ENCODE results near the gene STK38L. TPM values are rescaled to one million over a fixed set of nuclear protein-coding genes. Genes with fewer than 3 reads are reported as not detected.

The STK38L gene
- total and polyA plus RNA-seq, 2 of the 8 experiments (the other 6 are each of a cell fraction or from before 2014, with no cell fraction given) = 8.1 to 63.6 TPM

DNA sequence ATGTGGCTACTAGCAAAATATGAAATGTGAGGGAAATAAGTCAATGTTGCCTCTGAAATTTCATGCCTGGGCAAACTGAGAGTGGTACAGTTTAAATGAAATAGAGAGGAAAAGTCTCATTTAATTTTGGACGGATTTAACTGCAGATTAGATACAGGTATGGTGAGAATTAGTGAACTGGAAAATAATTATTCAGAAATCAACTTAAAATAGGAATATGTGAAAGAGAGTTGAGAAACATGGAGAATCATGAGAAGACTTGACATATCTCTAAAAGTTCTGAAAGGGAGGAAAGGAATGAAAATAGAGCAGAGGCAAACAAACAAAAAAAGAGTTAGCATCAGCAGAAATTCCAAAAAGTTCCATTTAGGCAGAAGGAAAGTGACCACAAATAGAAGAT, 55.0 kb downstream of the STK38L start:
- H4K91ac ChIP-seq (replicated peaks; ENCODE audit: insufficient read length, low read length) = no peak overlapping the region
- no peak overlapping the region for H2BK5ac ChIP-seq (ENCODE audit: low read depth, low read length)
- H3K14ac ChIP-seq (ENCODE audit: insufficient read length) = no peak overlapping the region
- H3K36me3 ChIP-seq (ENCODE audit: control insufficient read depth in 2 of 4, insufficient read depth in 4 of 4, low read length in 3 of 4) = peaks cover 0 to 19% (median 5%) of the 10 kb centered on the region in 4 experiments; a peak in 3 of 8 replicates
- H3K4me2 ChIP-seq (ENCODE audit: insufficient read depth in 1 of 2, low read depth in 2 of 2, low read length in 2 of 2) = no peak overlapping the region
- TF ChIP-seq POU5F1 (IDR thresholded peaks at IDR 0.05; ENCODE audit: low read depth, low read length) (no peak), RAD21 (IDR thresholded peaks at IDR 0.05 in 1 of 2, conservative IDR thresholded peaks at IDR 0.05 in 1 of 2; ENCODE audit: low read depth in 2 of 2, low read length in 2 of 2) (no peak), SIN3A (conservative IDR thresholded peaks at IDR 0.05 in 1 of 2, IDR thresholded peaks at IDR 0.05 in 1 of 2; ENCODE audit: low read depth in 1 of 2, low read length in 2 of 2) (no peak), ASH2L (IDR thresholded peaks at IDR 0.05; ENCODE audit: low read length) (no peak), JUN (IDR thresholded peaks at IDR 0.05; ENCODE audit: low read depth, low read length) (no peak), SP1 (IDR thresholded peaks at IDR 0.05; ENCODE audit: low read depth, low read length) (no peak), TEAD4 (IDR thresholded peaks at IDR 0.05; ENCODE audit: low read depth, low read length) (no peak), EP300 (IDR thresholded peaks at IDR 0.05; ENCODE audit: borderline replicate concordance in 1 of 2, low read depth in 2 of 2, low read length in 2 of 2) (no peak)
- TF ChIP-seq, protein P1, sequence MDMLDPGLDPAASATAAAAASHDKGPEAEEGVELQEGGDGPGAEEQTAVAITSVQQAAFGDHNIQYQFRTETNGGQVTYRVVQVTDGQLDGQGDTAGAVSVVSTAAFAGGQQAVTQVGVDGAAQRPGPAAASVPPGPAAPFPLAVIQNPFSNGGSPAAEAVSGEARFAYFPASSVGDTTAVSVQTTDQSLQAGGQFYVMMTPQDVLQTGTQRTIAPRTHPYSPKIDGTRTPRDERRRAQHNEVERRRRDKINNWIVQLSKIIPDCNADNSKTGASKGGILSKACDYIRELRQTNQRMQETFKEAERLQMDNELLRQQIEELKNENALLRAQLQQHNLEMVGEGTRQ (IDR thresholded peaks at IDR 0.05; ENCODE audit: low read length) = no peak
- TF ChIP-seq, protein P2, sequence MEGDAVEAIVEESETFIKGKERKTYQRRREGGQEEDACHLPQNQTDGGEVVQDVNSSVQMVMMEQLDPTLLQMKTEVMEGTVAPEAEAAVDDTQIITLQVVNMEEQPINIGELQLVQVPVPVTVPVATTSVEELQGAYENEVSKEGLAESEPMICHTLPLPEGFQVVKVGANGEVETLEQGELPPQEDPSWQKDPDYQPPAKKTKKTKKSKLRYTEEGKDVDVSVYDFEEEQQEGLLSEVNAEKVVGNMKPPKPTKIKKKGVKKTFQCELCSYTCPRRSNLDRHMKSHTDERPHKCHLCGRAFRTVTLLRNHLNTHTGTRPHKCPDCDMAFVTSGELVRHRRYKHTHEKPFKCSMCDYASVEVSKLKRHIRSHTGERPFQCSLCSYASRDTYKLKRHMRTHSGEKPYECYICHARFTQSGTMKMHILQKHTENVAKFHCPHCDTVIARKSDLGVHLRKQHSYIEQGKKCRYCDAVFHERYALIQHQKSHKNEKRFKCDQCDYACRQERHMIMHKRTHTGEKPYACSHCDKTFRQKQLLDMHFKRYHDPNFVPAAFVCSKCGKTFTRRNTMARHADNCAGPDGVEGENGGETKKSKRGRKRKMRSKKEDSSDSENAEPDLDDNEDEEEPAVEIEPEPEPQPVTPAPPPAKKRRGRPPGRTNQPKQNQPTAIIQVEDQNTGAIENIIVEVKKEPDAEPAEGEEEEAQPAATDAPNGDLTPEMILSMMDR (IDR thresholded peaks at IDR 0.05; ENCODE audit: control extremely low read depth in 1 of 3, insufficient read depth in 1 of 3, low read depth in 1 of 3, low read length in 3 of 3) = no peak
- H3K9me3 ChIP-seq (ENCODE audit: insufficient read depth in 2 of 2, low read depth in 1 of 2, low read length in 1 of 2) = no peaks in the 10 kb centered on the region
- no peak for DNase-seq (ENCODE audit: low read depth in 1 of 2, low spot score in 2 of 2)
- no peak overlapping the region for H3K4ac ChIP-seq (replicated peaks; ENCODE audit: insufficient read length, low read depth, low read length)
- H2AFZ ChIP-seq (ENCODE audit: low read length) = no peak overlapping the region
- H2BK120ac ChIP-seq (replicated peaks; ENCODE audit: low read depth, low read length) = no peak overlapping the region
- no peak overlapping the region for H3K27ac ChIP-seq (ENCODE audit: low read depth, low read length)
- H3K23me2 ChIP-seq (ENCODE audit: low read depth, low read length) = no peaks in the 10 kb centered on the region
- H4K5ac ChIP-seq (ENCODE audit: insufficient read length, low read depth, low read length) = no peak overlapping the region
- ChIA-PET CTCF (ENCODE audit: partially characterized antibody) (no interaction called here), POLR2A (ENCODE audit: partially characterized antibody) (no interaction called here)
- H3K56ac ChIP-seq (replicated peaks; ENCODE audit: insufficient read length, low read depth, low read length) = no peak overlapping the region
- H2BK20ac ChIP-seq (ENCODE audit: low read length) = no peak overlapping the region
- H3K79me1 ChIP-seq (ENCODE audit: low read depth, low read length) = 0 out of 2 replicates have a peak, but pooled peaks cover 3% of the 10 kb centered on the region
- no peak overlapping the region for H3K18ac ChIP-seq (ENCODE audit: extremely low read depth, low read length)
- no peaks in the 10 kb centered on the region for H3K27me3 ChIP-seq (replicated peaks in 1 of 4; ENCODE audit: control insufficient read depth in 3 of 4, extremely low read depth in 1 of 4, insufficient read depth in 3 of 4, low read length in 3 of 4)
- H2AK5ac ChIP-seq (ENCODE audit: low read depth, low read length) = no peak overlapping the region
- FAIRE-seq = no peak
- H3K4me1 ChIP-seq (replicated peaks in 1 of 4; ENCODE audit: control insufficient read depth in 3 of 4, insufficient read depth in 4 of 4, low read length in 3 of 4) = no peaks in the 10 kb centered on the region
- WGBS, 2 experiments (ENCODE audit: extremely low coverage in 1 of 2, insufficient coverage in 1 of 2, insufficient read length in 1 of 2, insufficient replicate concordance in 2 of 2, low coverage in 1 of 2, low lambda C conversion rate in 2 of 2, missing lambda C conversion rate in 1 of 2) = 90% methylated on average over 1 of the region's 1 CpG; no CpG with 5 or more reads in 1 of the 2 experiments
- no peak overlapping the region for H4K8ac ChIP-seq (ENCODE audit: extremely low read depth, insufficient read depth, low read length)
- H3K4me3 ChIP-seq (ENCODE audit: extremely low read depth in 1 of 4, insufficient read depth in 2 of 4, low read depth in 3 of 4, low read length in 4 of 4) = no peak overlapping the region
- H4K20me1 ChIP-seq (replicated peaks in 1 of 2; ENCODE audit: control insufficient read depth in 1 of 2, insufficient read depth in 2 of 2, low read length in 2 of 2) = no peaks in the 10 kb centered on the region
- no peak overlapping the region for H2BK15ac ChIP-seq (ENCODE audit: low read length)
- H3K79me2 ChIP-seq (ENCODE audit: control insufficient read depth in 1 of 2, insufficient read depth in 2 of 2, low read length in 2 of 2) = 0 out of 4 replicates have a peak, but pooled peaks cover 0 to 12% of the 10 kb centered on the region in 2 experiments
- H3K23ac ChIP-seq (ENCODE audit: insufficient read length) = no peak overlapping the region
- H2BK12ac ChIP-seq (ENCODE audit: low read depth, low read length) = no peak overlapping the region
- H3K9ac ChIP-seq (replicated peaks in 1 of 4; ENCODE audit: extremely low read depth in 1 of 4, low read depth in 3 of 4, low read length in 3 of 4) = no peak overlapping the region

Data from H1 (cell line).